Fibroblast of skin of left biceps (primary cell): ENCODE data around the gene SERINC3.

Experiments
- DNase-seq, 2 experiments: peaks; one replicate each; pipeline ENCODE4 v3.0.0-alpha.2; 2013; ENCODE audit warnings: low read depth in 2 of 2

Gene SERINC3

GRCh38 chr20:44532981-44533331, 11.1 kb upstream of the SERINC3 start:
- DNase-seq: no peak

GRCh38 chr20:44532259-44532980, 10.6 kb upstream of the SERINC3 start:
- DNase-seq: no peak

- DNase-seq: no peak
These were observed 6.4 kb upstream of the SERINC3 start for GRCh38 chr20:44528309-44528708.

- DNase-seq: no peak
These were observed 5.9 kb upstream of the SERINC3 start for GRCh38 chr20:44527716-44528199.

GRCh38 chr20:44526129-44526528, 4.3 kb upstream of the SERINC3 start:
- no peak for DNase-seq

GRCh38 chr20:44523746-44524145, 1.9 kb upstream of the SERINC3 start:
- no peak for DNase-seq

GRCh38 chr20:44522841-44523240, 971 bp upstream of the SERINC3 start:
- DNase-seq: no peak

- DNase-seq: no peak
These were observed 989 bp downstream of the SERINC3 start for GRCh38 chr20:44520881-44521280.

GRCh38 chr20:44518248-44518647, 3.6 kb downstream of the SERINC3 start:
- DNase-seq: no peak

GRCh38 chr20:44517454-44517853, 4.4 kb downstream of the SERINC3 start:
- no peak for DNase-seq

GRCh38 chr20:44516491-44516890, 5.4 kb downstream of the SERINC3 start:
- DNase-seq: no peak

GRCh38 chr20:44513871-44514270, 8.0 kb downstream of the SERINC3 start:
- no peak for DNase-seq

- no peak for DNase-seq
These were observed 12.1 kb downstream of the SERINC3 start for GRCh38 chr20:44509762-44510161.

- DNase-seq: no peak
These were observed 17.2 kb downstream of the SERINC3 start for GRCh38 chr20:44504402-44505307.

GRCh38 chr20:44502968-44503367, 18.9 kb downstream of the SERINC3 start:
- no peak for DNase-seq

- DNase-seq: no peak
These were observed 20.4 kb downstream of the SERINC3 start for GRCh38 chr20:44501448-44501847.

GRCh38 chr20:44500221-44500620, 21.6 kb downstream of the SERINC3 start:
- no peak for DNase-seq

GRCh38 chr20:44497761-44498160, 24.1 kb downstream of the SERINC3 start:
- DNase-seq: no peak

GRCh38 chr20:44496976-44497375, 24.9 kb downstream of the SERINC3 start:
- peak in 1 of 2 experiments; percentile 45 for DNase-seq

GRCh38 chr20:44495802-44496481, 25.9 kb downstream of the SERINC3 start:
- peak; percentile 72 to 75 for DNase-seq

GRCh38 chr20:44495257-44495656, 26.6 kb downstream of the SERINC3 start:
- no peak for DNase-seq

GRCh38 chr20:44494681-44495080, 27.2 kb downstream of the SERINC3 start:
- no peak for DNase-seq
